Hepatocyte (in vitro differentiated cells): ENCODE data around the gene PCSK6.

Source experiments
- CTCF ChIP-seq: fragments of 200-600 bp; sonication (generic); IDR thresholded peaks from 2 replicates; pipeline ENCODE4 v1.5.1; 2016; ENCODE audit warnings: antibody characterized with exemption, mild to moderate bottlenecking; ENCODE audit not compliant: poor library complexity
- EZH2phosphoT487 ChIP-seq: fragments of 200-600 bp; sonication (generic); IDR thresholded peaks from one replicate; pipeline ENCODE4 v1.6.1; 2018; ENCODE audit warnings: antibody characterized with exemption, mild to moderate bottlenecking, low read depth, moderate library complexity; ENCODE audit not compliant: unreplicated experiment, severe bottlenecking

- TF ChIP-seq CTCF (no peak), EZH2phosphoT487 (no peak)
These were observed 162.9 kb downstream of the PCSK6 start for GRCh38 chr15:101326462-101327146.
